Measurements from ENCODE around the gene DEPDC7. TPM values are rescaled to one million over a fixed set of nuclear protein-coding genes. Genes with fewer than 3 reads are reported as not detected.

Gene DEPDC7
- total and polyA plus RNA-seq, 2 of the 13 experiments (the other 11 are each of a cell fraction or from before 2014, with no cell fraction given): 17.3 to 33.3 TPM

GRCh38 chr11:33039274-33040032, 23.8 kb downstream of the DEPDC7 start, which contains the start of gene TCP11L1 (continued):
- TF ChIP-seq ZNF468 (CRISPR knock-in tag; IDR thresholded peaks at IDR 0.05): no peak
- TF ChIP-seq SSRP1 (CRISPR knock-in tag; IDR thresholded peaks at IDR 0.05): no peak
- TF ChIP-seq ZNF547 (CRISPR knock-in tag; IDR thresholded peaks at IDR 0.05): peak; percentile 57; the same call in 1 of the 2 replicates
- peak; percentile 16; the same call in 1 of the 2 replicates for TF ChIP-seq SP140L (CRISPR knock-in tag; IDR thresholded peaks at IDR 0.05; ENCODE audit: borderline replicate concordance)
- TF ChIP-seq ZNF678 (CRISPR knock-in tag; IDR thresholded peaks at IDR 0.05): no peak
- TF ChIP-seq SAFB2 (CRISPR knock-in tag; IDR thresholded peaks at IDR 0.05; ENCODE audit: borderline replicate concordance, low read depth): peak; percentile 96
- TF ChIP-seq ZNF354B (CRISPR knock-in tag; IDR thresholded peaks at IDR 0.05): peak; percentile 88; the same call in 1 of the 2 replicates
- 0 out of 2 replicates have a peak, but pooled peaks have one; percentile 57 for TF ChIP-seq NR1H2 (CRISPR knock-in tag; IDR thresholded peaks at IDR 0.05; ENCODE audit: borderline replicate concordance, low read depth)
- TF ChIP-seq SOX13 (IDR thresholded peaks at IDR 0.05): no peak
- TF ChIP-seq SOX13 (CRISPR knock-in tag; conservative IDR thresholded peaks at IDR 0.05 in 1 of 2, IDR thresholded peaks at IDR 0.05 in 1 of 2): peak in 1 of 2 experiments; percentile 11; a peak in 1 of 4 replicates
- TF ChIP-seq GATA4 (IDR thresholded peaks at IDR 0.05; ENCODE audit: borderline replicate concordance, low read depth): no peak
- peak; percentile 95 for TF ChIP-seq TFAP4 (IDR thresholded peaks at IDR 0.05; ENCODE audit: borderline replicate concordance, low read depth)
- TF ChIP-seq, protein P1, sequence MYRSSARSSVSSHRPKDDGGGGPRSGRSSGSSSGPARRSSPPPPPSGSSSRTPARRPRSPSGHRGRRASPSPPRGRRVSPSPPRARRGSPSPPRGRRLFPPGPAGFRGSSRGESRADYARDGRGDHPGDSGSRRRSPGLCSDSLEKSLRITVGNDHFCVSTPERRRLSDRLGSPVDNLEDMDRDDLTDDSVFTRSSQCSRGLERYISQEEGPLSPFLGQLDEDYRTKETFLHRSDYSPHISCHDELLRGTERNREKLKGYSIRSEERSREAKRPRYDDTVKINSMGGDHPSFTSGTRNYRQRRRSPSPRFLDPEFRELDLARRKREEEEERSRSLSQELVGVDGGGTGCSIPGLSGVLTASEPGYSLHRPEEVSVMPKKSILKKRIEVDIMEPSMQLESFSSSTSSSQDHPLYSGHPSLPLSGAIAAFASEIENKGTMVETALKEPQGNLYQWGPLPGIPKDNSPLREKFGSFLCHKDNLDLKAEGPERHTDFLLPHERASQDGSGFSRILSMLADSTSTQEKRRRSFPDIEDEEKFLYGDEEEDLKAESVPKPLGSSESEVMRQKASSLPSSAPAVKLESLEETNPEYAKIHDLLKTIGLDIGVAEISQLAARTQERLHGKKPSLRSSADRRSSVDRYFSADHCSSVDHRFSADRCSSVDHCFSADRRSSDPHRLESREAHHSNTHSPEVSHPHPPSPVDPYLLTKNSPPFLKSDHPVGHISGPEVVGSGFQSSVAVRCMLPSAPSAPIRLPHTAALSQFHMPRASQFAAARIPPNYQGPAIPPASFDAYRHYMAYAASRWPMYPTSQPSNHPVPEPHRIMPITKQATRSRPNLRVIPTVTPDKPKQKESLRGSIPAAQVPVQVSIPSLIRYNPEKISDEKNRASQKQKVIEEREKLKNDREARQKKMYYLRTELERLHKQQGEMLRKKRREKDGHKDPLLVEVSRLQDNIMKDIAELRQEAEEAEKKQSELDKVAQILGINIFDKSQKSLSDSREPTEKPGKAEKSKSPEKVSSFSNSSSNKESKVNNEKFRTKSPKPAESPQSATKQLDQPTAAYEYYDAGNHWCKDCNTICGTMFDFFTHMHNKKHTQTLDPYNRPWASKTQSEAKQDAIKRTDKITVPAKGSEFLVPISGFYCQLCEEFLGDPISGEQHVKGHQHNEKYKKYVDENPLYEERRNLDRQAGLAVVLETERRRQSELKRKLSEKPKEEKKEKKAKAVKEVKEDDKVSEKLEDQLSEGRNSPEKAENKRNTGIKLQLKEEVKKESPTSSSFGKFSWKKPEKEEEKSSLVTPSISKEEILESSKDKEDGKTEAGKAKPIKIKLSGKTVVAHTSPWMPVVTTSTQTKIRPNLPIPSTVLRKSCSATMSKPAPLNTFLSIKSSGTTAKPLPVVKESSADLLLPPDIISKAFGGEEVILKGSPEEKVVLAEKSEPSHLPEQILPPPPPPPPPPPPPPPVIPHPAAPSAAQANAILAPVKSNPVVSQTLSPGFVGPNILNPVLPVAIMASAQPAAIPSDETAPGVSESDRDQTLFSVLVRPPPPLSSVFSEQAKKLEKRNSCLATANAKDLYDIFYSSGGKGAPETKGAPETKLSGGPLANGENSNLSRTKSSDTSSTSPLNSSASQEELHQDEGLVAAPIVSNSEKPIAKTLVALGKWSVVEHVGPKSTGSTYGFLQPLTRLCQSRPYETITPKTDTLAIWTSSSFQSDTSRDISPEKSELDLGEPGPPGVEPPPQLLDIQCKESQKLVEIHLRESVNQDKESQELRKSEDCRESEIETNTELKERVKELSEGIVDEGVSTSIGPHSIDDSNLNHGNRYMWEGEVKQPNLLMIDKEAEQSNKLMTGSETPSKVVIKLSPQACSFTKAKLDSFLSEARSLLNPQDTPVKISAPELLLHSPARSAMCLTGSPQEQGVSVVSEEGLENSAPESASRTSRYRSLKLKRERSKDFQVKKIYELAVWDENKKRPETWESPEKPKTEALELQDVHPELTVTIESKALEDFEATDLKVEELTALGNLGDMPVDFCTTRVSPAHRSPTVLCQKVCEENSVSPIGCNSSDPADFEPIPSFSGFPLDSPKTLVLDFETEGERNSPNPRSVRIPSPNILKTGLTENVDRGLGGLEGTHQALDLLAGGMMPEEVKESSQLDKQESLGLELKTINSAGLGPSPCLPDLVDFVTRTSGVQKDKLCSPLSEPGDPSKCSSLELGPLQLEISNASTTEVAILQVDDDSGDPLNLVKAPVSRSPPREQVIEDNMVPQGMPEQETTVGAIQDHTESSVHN (CRISPR knock-in tag; IDR thresholded peaks at IDR 0.05): 0 out of 2 replicates have a peak, but pooled peaks have one; percentile 24
- TF ChIP-seq TBX3 (IDR thresholded peaks at IDR 0.05; ENCODE audit: borderline replicate concordance): no peak
- TF ChIP-seq, protein P2, sequence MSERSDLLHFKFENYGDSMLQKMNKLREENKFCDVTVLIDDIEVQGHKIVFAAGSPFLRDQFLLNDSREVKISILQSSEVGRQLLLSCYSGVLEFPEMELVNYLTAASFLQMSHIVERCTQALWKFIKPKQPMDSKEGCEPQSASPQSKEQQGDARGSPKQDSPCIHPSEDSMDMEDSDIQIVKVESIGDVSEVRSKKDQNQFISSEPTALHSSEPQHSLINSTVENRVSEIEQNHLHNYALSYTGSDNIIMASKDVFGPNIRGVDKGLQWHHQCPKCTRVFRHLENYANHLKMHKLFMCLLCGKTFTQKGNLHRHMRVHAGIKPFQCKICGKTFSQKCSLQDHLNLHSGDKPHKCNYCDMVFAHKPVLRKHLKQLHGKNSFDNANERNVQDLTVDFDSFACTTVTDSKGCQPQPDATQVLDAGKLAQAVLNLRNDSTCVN (CRISPR knock-in tag; IDR thresholded peaks at IDR 0.05; ENCODE audit: borderline replicate concordance): peak; percentile 63
- TF ChIP-seq ZNF160 (CRISPR knock-in tag; IDR thresholded peaks at IDR 0.05): no peak
- peak; percentile 78; the same call in 1 of the 2 replicates for TF ChIP-seq ZC3H13 (CRISPR knock-in tag; IDR thresholded peaks at IDR 0.05)
- TF ChIP-seq NFIC (IDR thresholded peaks at IDR 0.05; ENCODE audit: low read length): no peak
- TF ChIP-seq SKI (IDR thresholded peaks at IDR 0.05; ENCODE audit: partially characterized antibody): no peak
- peak; percentile 12; the same call in 1 of the 2 replicates for TF ChIP-seq HMG20B (CRISPR knock-in tag; conservative IDR thresholded peaks at IDR 0.05)
